HEK293 (cell line): ENCODE results near the gene CHMP4A.
A peak's percentile ranks its signal among the peaks of the same experiment; 100 is the strongest.

Experiments
- BCL11B ChIP-seq: fragments of 450-650 bp; formaldehyde crosslinking; IDR thresholded peaks from 2 replicates; pipeline ENCODE4 v1.5.1; 2016; ENCODE audit warnings: low read depth, missing biosample characterization, missing genetic modification characterization
- GLI4 ChIP-seq: fragments of 450-650 bp; formaldehyde crosslinking; IDR thresholded peaks from 2 replicates; pipeline ENCODE4 v1.5.1; 2016; ENCODE audit warnings: missing biosample characterization, missing genetic modification characterization
- HOXC10 ChIP-seq: sonication (generic); formaldehyde crosslinking; IDR thresholded peaks from 2 replicates; pipeline ENCODE4 v1.8.1; 2023; ENCODE audit warnings: mild to moderate bottlenecking, missing genetic modification reagents
- MYNN ChIP-seq: fragments of 450-650 bp; formaldehyde crosslinking; IDR thresholded peaks from 2 replicates; pipeline ENCODE4 v1.5.1; 2016; ENCODE audit warnings: missing biosample characterization, missing genetic modification characterization, borderline replicate concordance
- OSR2 ChIP-seq: fragments of 450-650 bp; formaldehyde crosslinking; IDR thresholded peaks from 2 replicates; pipeline ENCODE4 v1.5.1; 2016; ENCODE audit warnings: missing biosample characterization, missing genetic modification characterization
- PRDM6 ChIP-seq: fragments of 450-650 bp; formaldehyde crosslinking; IDR thresholded peaks from 2 replicates; pipeline ENCODE4 v1.5.1; 2017; ENCODE audit warnings: missing biosample characterization, missing genetic modification characterization
- TSHZ1 ChIP-seq: fragments of 450-650 bp; formaldehyde crosslinking; IDR thresholded peaks from 2 replicates; pipeline ENCODE4 v1.5.1; 2016; ENCODE audit warnings: missing biosample characterization, missing genetic modification characterization, borderline replicate concordance
- WT1 ChIP-seq: fragments of 450-650 bp; formaldehyde crosslinking; IDR thresholded peaks from 2 replicates; pipeline ENCODE4 v1.5.1; 2016; ENCODE audit warnings: missing biosample characterization, missing genetic modification characterization
- YY1 ChIP-seq: fragments of 450-650 bp; formaldehyde crosslinking; IDR thresholded peaks from 2 replicates; pipeline ENCODE4 v1.5.1; 2018; ENCODE audit warnings: missing biosample characterization, missing genetic modification characterization
- ZBTB17 ChIP-seq: fragments of 450-650 bp; formaldehyde crosslinking; IDR thresholded peaks from 2 replicates; pipeline ENCODE4 v1.5.1; 2016; ENCODE audit warnings: missing biosample characterization, missing genetic modification characterization
- ZBTB7A ChIP-seq: fragments of 450-650 bp; formaldehyde crosslinking; IDR thresholded peaks from 2 replicates; pipeline ENCODE4 v1.5.1; 2016; ENCODE audit warnings: low read depth, missing biosample characterization, missing genetic modification characterization
- ZFP37 ChIP-seq: fragments of 450-650 bp; formaldehyde crosslinking; IDR thresholded peaks from 2 replicates; pipeline ENCODE4 v1.5.1; 2016; ENCODE audit warnings: missing biosample characterization, missing genetic modification characterization
- ZNF132 ChIP-seq: fragments of 450-650 bp; formaldehyde crosslinking; IDR thresholded peaks from 2 replicates; pipeline ENCODE4 v1.5.1; 2017; ENCODE audit warnings: missing biosample characterization, missing genetic modification characterization, borderline replicate concordance
- ZNF140 ChIP-seq: fragments of 450-650 bp; formaldehyde crosslinking; IDR thresholded peaks from 2 replicates; pipeline ENCODE4 v1.5.1; 2016; ENCODE audit warnings: missing biosample characterization, missing genetic modification characterization
- ZNF146 ChIP-seq: fragments of 450-650 bp; formaldehyde crosslinking; IDR thresholded peaks from 2 replicates; pipeline ENCODE4 v1.5.1; 2016; ENCODE audit warnings: missing biosample characterization, missing genetic modification characterization
- ZNF211 ChIP-seq: fragments of 450-650 bp; formaldehyde crosslinking; IDR thresholded peaks from 2 replicates; pipeline ENCODE4 v1.5.1; 2016; ENCODE audit warnings: low read depth, missing biosample characterization, missing genetic modification characterization
- ZNF24 ChIP-seq: fragments of 450-650 bp; formaldehyde crosslinking; IDR thresholded peaks from 2 replicates; pipeline ENCODE4 v1.5.1; 2016; ENCODE audit warnings: missing biosample characterization, missing genetic modification characterization
- ZNF26 ChIP-seq: fragments of 450-650 bp; formaldehyde crosslinking; IDR thresholded peaks from 2 replicates; pipeline ENCODE4 v1.5.1; 2016; ENCODE audit warnings: missing biosample characterization, missing genetic modification characterization
- ZNF449 ChIP-seq: fragments of 450-650 bp; formaldehyde crosslinking; IDR thresholded peaks from 2 replicates; pipeline ENCODE4 v1.5.1; 2017; ENCODE audit warnings: missing biosample characterization, mild to moderate bottlenecking, missing genetic modification characterization, moderate library complexity
- ZNF596 ChIP-seq: fragments of 450-650 bp; IDR thresholded peaks from 2 replicates; pipeline ENCODE4 v1.5.0; 2018; ENCODE audit warnings: missing biosample characterization, mild to moderate bottlenecking, missing genetic modification characterization, moderate library complexity
- ZNF610 ChIP-seq: fragments of 450-650 bp; formaldehyde crosslinking; IDR thresholded peaks from 2 replicates; pipeline ENCODE4 v1.5.1; 2016; ENCODE audit warnings: missing biosample characterization, missing genetic modification characterization, borderline replicate concordance
- ZNF629 ChIP-seq: fragments of 450-650 bp; formaldehyde crosslinking; IDR thresholded peaks from 2 replicates; pipeline ENCODE4 v1.5.1; 2017; ENCODE audit warnings: missing biosample characterization, missing genetic modification characterization
- ZNF776 ChIP-seq: fragments of 450-650 bp; formaldehyde crosslinking; IDR thresholded peaks from 2 replicates; pipeline ENCODE4 v1.5.0; 2017; ENCODE audit warnings: missing biosample characterization, missing genetic modification characterization, borderline replicate concordance
- ZSCAN18 ChIP-seq: fragments of 450-650 bp; formaldehyde crosslinking; IDR thresholded peaks from 2 replicates; pipeline ENCODE4 v1.5.1; 2016; ENCODE audit warnings: missing biosample characterization, missing genetic modification characterization
- ZSCAN4 ChIP-seq: fragments of 450-650 bp; formaldehyde crosslinking; IDR thresholded peaks from 2 replicates; pipeline ENCODE4 v1.5.1; 2017; ENCODE audit warnings: missing biosample characterization, missing genetic modification characterization
- ZSCAN5A ChIP-seq: fragments of 450-650 bp; formaldehyde crosslinking; IDR thresholded peaks from 2 replicates; pipeline ENCODE4 v1.5.1; 2016; ENCODE audit warnings: missing biosample characterization, missing genetic modification characterization

Gene CHMP4A

GRCh38 chr14:24212924-24213865 lies at the start of gene CHMP4A (continued):
- TF ChIP-seq TSHZ1 (tag by site-specific recombination): no peak; the same call in 1 of the 2 replicates
- TF ChIP-seq ZNF132 (tag by site-specific recombination): no peak
- peak; percentile 79 for TF ChIP-seq ZNF629
- TF ChIP-seq ZBTB17 (tag by site-specific recombination): peak; percentile 97
- TF ChIP-seq ZSCAN18 (tag by site-specific recombination): no peak
- no peak for TF ChIP-seq ZNF146 (tag by site-specific recombination)
- TF ChIP-seq ZNF610: 0 out of 2 replicates have a peak, but pooled peaks have one; percentile 14
- peak; percentile 60; the same call in 1 of the 2 replicates for TF ChIP-seq WT1 (tag by site-specific recombination)
- TF ChIP-seq ZSCAN5A: peak; percentile 82; the same call in 1 of the 2 replicates
- 0 out of 2 replicates have a peak, but pooled peaks have one; percentile 14 for TF ChIP-seq ZNF449 (tag by site-specific recombination)
- TF ChIP-seq ZNF140 (tag by site-specific recombination): no peak
- TF ChIP-seq ZNF596: no peak
- TF ChIP-seq GLI4 (tag by site-specific recombination): no peak
- TF ChIP-seq ZBTB7A: peak; percentile 32; the same call in 1 of the 2 replicates
- no peak for TF ChIP-seq MYNN (tag by site-specific recombination)
- no peak for TF ChIP-seq ZNF26 (tag by site-specific recombination)
- TF ChIP-seq ZNF776: no peak
- no peak for TF ChIP-seq BCL11B (tag by site-specific recombination)
- no peak for TF ChIP-seq OSR2 (tag by site-specific recombination)
- TF ChIP-seq HOXC10 (CRISPR knock-in tag): no peak
- TF ChIP-seq ZFP37 (tag by site-specific recombination): no peak
- peak; percentile 71 for TF ChIP-seq YY1 (tag by site-specific recombination)
- no peak; the same call in 1 of the 2 replicates for TF ChIP-seq ZSCAN4
- no peak for TF ChIP-seq ZNF211 (tag by site-specific recombination)
- peak; percentile 83 for TF ChIP-seq ZNF24
- no peak for TF ChIP-seq PRDM6 (tag by site-specific recombination)
